HG02610 (cell line): ENCODE measurements around the gene AEN.

ENCODE experiments used
- ATAC-seq: cut with Tn5 transposase; IDR thresholded peaks from one replicate; pipeline ENCODE4 v1.9.1; 2021; ENCODE audit warnings: mild to moderate bottlenecking, moderate library complexity; ENCODE audit not compliant: unreplicated experiment

Gene AEN

DNA sequence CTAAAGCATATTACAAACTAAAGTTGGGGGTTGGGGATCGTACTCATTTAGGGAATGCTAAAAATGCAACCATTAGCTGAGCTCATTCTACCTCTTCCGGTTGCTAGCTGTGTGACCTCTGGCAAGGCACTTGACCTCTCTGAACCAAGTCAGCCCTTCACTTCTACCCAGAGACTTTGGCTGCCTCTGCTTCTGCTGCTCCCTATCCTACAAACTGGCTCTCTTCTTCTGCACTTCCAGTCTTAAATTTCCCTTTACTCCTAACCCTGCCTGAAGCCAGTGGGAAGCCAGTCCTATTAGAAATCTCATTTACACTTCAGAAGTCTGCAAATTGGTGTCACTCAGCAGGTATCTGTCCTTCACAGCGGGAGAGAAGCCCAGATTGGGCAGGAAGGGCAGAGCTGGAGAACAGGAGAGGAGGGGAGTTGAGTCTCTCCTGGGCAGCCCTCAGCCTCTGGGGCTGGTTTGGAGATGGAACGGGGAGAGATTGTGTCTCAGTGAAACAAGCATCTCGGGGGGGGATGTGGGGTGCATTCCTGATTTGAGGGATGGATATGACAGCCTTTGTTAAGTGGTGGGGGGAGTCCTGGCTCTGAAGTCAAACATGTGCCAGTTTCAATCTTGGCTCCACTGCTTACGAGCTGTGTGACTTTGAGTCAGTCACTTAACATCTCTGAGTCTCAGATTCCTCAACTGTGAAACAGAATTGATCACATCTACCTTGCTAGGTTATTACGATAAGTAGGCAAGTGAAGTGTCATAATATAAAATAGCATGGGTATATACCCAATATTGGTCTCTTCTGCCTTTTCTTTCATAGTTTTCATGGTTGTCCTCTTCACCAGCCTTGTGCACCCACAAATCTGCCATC lies 7.8 kb upstream of the AEN start:
- no peak for ATAC-seq

DNA sequence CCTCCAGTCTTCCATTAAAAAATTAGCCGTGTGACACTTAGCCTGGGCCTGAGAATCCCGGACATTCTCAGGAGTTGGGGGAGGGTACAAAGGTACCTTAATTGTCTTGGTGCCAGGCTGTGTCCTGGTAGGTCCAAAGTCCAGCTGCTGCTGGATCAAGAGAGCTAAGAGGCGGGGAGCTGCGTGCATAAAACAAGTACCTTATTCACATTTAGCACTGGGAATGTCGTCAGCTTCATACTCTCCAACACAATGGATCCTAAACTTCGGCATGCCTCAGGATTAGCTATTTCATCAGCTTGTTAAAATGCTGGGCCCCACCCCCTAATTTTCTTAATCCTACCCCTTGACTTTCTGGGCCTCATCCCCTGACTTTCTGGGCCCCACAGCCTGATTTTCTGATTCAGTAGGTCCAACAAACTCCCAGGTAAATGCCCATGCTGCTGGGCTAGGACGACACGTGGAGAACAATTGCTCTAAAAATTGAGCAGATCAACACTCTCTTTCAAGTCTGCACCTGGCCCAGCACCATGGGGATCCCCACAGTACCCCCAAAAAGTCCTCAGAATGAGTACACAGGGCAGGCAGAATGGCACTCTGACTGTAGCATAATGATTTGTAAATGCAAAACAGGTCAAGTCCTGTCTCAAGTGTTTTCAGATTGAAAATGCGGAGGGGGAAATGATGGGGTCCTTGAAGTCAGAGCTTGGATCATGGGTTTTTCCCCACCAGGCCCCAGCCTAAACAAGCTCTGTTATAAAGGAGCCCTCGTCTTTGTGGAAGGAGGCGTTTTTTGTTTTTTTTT lies 5.6 kb upstream of the AEN start:
- peak; percentile 63 for ATAC-seq

DNA sequence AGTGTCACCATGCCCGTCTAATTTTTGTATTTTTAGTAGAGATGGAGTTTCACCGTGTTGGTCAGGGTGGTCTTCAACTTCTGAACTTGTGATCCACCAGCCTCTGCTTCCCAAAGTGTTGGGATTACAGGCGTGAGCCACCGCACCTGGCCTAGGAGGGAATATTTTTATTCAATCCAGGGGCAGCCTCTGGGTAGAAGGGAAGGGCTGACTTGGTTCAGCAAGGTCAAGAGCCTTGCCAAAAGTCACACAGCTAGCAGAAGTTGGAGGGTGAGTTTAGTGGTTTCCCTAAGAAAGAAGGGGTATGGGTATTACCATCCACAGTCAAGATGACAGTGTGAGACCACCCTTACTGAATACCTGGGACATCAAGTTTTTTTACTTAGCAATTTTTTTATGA lies 4.9 kb upstream of the AEN start:
- no peak for ATAC-seq

DNA sequence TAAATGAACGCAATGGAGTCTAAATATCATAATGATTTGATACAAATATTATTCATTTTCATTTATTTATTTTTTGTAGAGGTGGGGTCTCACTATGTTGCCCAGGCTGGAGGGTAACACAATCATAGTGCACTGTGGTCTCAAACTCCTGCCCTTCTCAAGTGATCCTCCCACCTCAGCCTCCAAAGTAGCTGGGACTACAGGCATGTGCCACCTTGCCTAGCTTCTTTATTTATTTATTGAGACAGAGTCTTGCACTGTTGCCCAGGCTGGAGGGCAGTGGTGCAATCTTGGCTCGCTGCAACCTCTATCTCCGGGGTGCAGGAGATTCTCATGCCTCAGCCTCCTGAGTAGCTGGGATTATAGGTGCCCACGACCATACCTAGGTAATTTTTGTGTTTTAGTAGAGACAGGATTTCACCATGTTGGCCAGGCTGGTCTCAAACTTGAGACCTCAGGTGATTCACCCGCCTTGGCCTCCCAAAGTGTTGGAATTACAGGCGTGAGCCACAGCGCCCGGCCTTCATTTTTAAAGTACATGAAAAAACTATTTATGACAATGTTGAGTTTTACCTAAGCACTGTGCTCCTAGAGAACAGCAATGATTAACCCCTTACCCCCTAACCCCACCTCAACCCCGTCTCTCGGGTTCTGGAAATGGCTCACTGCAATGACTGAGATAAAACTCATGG lies 4.0 kb upstream of the AEN start:
- no peak for ATAC-seq

DNA sequence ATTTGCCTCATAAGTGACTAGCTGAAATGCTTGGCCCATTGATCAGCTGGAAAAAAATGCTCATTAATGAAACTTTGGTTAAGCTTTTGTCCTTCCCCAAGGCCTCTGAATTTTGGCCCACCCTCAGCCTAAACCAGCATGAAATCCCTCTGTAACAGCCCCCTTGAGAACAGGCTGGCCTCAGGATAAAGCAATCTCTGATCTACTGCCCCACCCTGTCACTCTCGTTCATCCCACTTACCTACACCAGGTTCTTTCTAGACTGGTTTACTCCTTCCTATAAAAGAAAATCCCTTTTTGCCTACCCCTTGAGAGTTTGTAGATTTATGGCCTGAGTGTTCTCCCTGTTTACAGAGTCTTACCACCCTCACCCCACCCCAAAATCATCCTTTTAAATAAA lies 3.4 kb upstream of the AEN start:
- no peak for ATAC-seq

DNA sequence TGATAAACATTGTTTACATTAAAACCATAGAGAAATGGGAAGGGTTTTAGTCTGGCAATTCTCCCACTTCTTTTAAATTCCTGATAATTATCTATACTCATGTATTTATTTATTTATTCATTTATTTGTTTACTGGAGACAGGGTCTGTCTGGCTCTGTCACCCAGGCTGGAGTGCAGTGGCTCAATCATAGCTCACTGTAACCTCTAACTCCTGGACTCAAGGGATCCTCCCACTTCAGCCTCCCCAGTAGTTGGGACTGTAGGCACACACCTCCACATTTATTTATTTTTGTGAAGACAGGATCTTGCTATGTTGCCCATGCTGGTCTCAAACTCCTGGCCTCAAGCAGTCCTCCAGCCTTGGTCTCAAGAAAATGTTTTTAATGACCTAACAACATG lies 2.5 kb upstream of the AEN start:
- ATAC-seq: no peak

DNA sequence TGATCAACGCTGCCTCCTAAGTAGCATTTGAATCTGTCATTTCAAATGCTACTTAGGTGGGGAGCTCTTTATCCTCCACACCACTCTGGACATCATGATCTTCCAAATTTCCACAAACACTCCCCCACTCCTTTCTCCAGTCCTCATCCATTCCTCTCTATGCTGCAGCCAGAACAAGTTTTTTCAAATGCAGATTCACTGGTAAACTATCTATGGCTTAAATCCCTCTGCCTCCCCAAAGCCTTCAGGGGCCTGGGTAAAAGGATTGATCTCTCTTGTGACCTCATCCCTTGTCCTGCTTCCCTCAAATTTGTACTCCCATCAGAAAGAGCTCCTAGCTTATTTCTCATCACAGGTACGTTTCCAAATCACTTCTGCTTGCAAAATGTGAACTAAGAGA lies 1.3 kb upstream of the AEN start:
- no peak for ATAC-seq

DNA sequence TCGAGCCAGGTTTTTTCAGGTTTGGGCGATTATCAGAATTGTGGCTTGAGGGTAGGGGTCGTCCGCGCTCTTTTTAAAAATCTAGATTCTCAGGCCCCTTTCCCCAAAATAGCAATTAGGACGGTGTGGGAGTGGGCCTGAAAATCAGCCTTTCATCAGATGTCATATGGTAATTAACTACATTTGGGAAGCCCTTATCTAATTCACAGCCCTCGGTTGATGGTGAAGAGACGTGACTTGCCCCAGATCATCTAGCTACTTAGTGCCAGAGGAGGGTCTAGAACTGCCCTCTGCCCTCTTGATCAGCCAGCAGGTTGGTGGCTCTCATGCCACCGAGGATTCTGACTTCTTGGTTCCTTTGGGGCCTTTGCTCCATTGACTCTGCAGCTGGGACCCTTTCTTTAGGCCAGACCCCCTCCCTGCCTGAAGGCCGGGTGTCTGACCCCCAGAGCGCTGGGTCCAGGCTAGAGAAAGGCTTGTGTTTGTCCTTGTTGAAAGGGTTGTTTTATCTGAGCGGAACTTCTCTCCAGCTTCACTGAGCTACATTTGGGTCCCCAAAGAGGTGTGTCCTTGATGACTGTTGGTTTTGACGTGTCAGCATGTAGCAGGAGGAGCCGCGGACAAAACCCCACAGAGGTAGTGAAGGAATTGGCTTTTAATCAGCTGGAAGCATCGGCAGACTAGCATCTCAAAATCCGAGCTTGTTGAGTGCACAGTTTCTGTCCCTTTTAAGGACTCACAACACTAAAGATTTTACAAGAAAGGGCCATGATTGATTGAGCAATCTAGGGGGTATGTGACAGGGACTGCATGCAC lies 857 bp downstream of the AEN start:
- peak; percentile 26 for ATAC-seq

DNA sequence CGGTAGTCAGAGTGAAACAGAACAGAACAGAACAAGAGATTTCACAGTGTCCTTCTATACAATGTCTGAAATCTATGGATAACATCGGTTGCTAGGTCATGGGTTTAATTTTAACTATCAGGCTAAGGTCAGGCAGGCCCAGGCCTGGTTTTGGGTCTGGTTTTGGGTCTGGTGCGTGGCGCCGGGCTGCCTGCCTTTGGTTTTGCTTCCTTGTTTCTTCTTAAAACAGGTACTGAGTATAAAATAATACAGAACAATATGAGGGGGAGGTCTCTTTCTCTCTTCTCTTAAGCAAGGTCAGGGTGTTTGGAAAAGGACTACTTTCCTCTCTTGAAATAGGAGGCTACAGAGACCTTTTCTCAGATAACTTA lies 1.4 kb downstream of the AEN start:
- peak; percentile 9 for ATAC-seq

DNA sequence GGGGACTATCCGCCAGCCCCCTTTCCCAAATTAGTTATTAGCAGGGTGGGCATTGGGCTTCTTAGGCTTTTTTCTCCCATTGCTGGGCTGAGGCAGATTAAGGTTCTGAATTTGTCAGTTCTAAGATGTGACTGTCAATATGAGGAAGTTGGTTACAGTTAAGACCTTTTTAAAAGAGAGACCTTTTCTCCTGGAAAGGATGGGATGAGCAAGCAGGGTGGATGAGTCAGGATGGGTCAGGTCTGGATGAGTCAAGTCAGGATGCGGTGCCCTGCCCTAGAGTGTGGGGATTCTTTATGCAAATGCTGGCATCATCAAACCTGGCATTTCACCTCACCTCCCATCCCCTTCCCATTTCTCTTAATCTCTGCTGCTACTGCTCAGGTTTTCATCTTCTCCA lies 1.9 kb downstream of the AEN start:
- ATAC-seq: peak; percentile 43

DNA sequence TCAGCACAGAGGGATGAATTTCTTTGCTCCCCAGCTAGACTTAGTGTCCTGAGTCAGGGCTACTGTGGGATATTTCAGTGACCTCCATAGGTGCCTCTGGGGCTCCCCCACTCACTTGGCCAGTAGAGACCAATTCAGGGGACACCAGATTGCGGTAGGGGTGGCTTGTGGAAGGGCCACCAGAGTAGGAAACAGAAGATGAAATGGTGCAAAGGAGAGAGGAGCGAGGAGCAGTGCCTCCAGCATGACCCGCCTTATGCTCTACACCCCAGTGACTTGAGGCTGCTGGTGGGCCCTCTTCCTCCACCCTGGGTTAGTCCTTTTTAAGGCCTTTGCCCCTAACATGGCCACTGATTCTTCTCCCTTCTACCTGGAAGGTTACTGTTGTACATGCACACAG lies 2.5 kb downstream of the AEN start:
- ATAC-seq: no peak

DNA sequence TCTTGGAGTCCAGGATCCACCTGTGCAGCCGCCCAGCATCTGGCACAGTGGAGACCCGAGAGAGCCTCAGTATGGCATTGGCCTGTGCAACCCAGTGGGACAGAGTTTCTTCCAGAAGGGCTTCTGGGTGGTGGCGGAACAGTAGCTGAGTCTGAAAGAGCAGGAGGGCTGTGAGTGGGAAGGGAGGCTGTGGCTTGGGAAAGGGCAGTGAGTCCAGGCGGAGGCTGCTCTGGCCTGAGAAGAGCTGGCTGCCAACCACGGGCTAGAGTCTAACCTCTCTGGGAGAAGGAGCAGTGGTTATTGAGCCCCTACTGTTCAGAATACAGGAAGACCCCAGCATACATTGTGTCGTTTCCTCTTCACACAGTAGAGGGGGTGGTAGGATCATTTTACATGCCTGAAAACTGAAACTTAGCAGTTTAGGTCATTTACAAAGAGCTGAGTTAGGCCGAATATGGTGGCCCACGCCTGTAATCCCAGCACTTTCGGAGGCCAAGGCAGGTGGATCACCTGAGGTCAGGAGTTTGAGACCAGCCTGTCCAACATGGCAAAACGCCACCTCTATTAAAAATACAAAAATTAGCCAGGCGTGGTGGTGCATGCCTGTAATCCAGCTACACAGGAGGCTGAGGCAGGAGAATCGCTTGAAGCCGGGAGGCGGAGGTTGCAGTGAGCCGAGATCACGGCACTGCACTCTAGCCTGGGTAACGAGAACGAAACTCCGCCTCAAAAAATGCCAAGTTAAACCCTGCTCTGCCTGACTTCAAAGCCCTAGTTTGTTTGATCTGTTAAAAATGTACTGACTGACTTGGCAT lies 3.2 kb downstream of the AEN start:
- ATAC-seq: no peak

DNA sequence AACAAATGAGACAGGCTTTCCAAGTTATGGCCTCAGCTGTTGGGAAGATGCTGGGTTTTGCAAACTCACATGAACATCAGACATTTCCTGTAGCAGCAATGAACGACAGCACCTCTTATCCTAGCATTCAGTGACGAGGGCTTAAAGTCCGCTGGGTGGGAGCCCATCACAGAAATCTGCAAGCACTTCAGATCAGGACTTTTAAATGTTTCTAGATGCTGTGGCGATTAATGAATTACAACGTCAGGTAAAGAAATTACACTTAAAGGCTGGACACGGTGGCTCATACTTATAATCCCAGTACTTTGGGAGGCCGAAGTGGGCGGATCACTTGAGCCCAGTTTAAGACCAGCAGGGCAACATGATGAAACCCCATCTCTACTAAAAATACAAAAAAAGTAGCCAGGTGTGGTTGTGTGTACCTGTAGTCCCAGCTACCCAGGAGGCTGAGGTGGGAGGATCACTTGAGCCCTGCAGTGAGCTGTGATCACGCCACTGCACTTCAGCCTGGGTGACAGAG lies 3.9 kb downstream of the AEN start:
- no peak for ATAC-seq

DNA sequence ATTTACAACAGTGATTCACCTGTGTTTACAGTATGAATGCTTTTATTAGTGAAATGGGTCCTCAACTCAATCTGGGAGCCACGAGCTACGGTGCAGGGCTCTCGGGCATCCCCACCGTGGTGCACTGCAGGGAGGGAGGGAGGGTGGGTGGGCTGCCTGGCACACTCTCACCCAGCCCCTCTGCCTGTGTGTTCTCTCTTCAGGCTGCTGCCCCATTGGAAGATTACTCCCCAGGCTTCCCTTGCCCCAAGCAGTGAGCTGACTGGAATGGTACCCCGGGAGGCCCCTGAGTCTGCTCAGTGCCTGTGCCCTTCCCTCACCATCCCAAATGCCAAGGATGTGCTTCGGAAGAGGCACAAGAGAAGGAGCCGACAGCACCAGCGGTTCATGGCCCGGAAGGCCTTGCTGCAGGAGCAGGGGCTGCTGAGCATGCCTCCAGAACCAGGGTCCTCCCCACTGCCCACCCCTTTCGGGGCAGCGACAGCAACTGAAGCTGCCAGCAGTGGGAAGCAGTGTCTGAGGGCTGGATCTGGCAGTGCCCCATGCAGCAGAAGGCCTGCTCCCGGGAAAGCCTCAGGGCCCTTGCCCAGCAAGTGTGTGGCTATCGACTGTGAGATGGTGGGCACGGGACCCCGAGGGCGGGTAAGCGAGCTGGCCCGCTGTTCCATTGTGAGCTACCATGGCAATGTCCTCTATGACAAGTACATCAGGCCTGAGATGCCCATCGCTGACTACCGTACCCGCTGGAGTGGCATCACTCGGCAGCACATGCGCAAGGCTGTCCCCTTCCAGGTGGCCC lies 5.0 kb downstream of the AEN start:
- ATAC-seq: no peak

DNA sequence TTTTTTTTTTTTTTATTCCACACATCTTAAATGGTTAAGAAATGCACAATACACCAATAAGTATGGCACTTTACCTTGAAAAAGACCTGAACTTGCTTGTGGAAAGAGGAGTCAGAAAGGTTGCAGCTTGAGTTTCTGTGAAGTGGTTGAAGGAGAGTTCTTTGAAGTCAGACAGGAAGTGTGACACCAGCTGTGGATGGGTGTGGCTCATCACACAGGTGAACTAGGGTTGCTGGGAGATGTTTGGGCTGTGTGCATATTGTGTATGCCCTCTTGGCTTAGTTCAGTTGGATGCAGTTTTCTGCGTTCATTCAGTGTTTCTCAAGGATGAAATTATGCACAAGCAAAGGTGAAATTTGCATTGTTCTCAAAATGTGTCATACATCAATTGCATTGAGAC lies 6.3 kb downstream of the AEN start:
- no peak for ATAC-seq

DNA sequence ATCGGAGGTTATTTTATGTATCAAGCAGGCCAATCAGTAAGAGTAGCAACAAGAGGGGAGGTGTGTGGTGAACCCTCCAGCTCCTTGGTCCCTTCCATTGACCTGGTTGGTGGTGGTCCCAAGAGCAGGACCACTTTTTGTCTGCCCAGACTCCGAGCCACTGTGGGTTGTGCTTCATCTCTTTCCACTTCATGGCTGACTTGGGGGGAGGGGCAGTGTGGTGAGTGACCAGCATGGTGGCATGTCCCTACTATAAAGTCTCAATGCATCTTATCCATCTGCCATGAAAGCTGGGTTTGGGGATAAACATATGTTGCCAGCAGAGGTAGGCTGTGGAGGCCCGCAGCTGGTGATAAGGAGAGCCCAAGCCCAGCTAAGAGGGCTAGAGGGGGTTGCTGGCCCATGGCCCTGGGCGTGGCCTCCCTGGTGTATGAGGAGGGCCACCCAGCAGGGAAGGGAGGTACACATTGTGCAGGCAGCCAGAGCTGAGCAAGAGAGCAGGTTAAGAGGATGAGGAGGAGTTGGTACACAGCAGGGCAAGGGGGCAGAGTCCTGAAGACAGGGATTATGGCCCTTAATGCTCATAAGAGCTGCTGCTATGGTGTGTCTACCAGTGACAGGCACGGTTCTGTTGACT lies 7.0 kb downstream of the AEN start:
- ATAC-seq: no peak

DNA sequence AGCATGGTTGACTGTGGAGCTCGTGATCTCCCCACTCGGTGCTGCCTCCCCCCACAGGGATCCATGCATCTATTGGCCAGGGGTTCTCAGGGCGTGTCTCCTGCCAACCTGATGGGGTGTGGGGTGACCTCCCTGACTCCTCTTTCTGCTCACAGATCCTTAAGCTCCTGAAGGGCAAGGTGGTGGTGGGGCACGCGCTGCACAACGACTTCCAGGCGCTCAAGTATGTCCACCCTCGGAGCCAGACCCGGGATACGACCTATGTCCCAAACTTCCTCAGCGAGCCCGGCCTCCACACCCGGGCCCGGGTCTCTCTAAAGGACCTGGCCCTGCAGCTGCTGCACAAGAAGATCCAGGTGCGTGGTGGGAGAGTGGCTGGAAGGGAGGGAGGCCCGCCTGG lies 7.9 kb downstream of the AEN start:
- no peak for ATAC-seq

DNA sequence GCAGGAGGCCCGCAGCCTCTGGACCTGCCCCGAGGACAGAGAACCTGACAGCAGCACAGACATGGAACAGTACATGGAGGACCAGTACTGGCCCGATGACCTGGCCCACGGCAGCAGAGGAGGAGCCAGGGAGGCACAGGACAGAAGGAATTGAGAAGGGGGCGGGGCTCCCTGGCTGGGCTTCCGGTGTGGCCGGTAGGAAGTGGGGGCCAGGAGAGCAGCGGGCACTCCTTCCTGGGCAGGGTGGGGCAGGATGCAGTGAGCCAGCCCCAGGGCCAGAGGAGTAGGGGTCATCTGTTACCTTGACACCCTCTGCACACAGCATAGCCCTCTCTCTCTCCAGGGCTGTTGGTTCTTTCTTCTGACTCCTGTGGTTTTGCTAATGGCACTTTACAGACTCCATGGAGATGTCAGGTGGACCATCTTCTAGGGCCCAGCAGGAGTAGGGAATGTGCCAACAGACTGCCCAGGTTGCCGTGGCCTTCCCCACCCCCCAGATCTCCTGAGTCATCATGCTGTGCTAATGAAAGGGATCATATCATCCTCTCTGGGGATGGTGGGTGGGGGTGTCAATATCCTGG lies 9.1 kb downstream of the AEN start:
- ATAC-seq: no peak
